ENCODE measurements around the gene CSMD2. TPM values are rescaled to one million over a fixed set of nuclear protein-coding genes. Genes with fewer than 3 reads are reported as not detected.

The CSMD2 gene
- polyA plus RNA-seq, 10 donors = 0.52 to 2.2 (median 0.84) TPM

DNA sequence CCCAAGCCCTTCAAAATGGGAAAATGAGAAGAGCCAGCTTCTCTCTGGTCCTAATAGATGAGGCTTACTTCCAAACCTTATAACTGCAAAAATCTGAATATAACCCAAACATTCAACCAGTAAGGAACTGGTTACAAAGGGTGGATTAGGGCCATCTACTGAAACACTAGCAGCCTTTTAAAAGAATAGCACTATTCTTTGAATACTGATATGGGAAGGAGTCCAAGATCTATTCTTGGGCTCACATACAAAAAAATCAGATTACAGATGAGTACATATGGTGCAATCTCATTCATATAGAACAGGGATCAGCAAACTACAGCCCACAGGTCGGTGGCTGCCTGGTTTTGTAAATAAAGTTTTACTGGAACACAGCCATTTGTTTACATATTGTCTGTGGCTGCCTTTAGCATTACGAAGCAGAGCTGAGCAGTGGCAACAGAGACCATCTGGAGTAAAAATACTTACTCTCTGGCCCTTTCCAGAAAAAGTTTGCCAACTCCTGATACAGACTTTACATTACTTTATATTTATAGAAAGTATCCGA is 524.8 kb downstream of the CSMD2 start:
- DNase-seq = peak in 1 of 3 donors; percentile 17

DNA sequence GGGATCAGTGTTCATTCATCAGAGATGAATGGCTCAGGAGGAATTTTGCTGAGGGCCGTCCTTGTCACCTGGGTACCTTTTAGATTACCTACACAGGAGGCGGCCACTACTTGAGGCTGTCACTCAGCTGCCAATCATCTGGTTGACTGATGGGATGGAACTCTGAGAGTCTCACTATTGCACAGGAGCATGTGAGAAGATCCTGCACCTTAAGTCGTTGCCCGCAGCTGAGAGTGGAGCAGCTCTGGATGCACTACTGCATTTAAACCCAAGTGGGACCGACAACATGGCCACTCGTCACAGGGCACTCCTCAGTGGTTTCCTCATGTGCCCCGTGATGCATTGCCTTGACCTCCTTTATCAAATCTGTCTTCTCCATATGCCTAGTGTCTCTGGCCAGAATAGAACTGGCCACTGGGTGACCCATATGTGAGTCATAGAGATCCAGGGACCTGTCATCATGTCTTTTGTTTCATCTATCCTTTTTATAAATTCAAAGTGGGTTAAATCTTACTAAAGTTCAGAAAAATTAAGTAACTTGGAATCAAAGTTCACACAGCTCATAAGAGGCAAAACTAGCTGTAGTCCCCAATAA is 527.1 kb downstream of the CSMD2 start:
- DNase-seq = no peak

DNA sequence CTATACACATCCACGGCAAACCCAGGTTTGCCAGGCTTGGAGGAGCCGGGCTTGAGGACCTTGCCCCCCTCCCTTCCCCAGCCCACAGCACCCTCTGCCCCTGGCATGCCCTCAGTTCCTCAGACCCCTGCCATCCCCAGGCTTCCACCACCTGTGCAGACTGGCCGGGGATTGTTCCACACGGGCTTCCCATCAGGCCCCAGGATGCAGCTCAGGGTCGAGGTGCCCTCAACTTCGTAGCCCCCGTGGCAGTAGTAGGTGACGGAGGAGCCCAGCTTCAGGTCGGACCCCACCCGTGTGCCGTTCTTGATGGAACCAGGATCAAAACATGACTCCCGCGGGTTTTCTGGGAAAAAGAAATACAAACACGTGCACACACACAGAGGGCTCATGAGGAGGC is 528.8 kb downstream of the CSMD2 start:
- no peak for DNase-seq

DNA sequence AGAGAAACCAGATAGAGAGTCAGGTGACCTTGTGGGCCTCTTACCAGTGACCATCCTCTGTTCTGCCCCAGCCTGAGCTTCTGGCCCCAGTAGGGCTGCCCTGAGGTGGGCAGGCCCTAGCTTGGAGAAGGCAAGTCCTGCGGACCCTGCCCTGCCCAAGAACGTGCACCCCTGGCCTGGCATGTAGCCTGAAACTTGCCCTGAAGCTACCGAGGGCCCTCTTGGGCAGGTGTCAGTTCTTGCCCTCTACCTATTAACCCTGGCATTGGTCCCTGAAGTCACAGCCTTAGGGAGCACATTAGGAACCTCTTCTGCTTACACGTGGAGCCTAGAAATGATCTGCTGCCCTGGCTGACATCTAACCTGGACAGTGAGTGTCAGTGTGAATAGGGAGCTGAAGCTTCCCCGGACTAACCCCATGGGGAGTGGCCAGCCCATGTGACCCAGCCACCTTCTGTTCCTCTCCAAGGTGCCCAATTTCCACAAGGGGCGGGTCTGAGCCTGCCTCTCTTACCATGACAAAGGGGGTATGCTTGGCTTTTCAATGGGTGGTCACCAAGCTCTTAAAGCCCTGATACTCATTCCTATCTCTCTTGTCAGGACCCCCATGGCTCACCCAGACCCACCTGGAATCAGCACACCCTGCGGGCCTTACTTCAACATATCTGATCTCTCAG is 529.6 kb downstream of the CSMD2 start:
- DNase-seq = no peak

DNA sequence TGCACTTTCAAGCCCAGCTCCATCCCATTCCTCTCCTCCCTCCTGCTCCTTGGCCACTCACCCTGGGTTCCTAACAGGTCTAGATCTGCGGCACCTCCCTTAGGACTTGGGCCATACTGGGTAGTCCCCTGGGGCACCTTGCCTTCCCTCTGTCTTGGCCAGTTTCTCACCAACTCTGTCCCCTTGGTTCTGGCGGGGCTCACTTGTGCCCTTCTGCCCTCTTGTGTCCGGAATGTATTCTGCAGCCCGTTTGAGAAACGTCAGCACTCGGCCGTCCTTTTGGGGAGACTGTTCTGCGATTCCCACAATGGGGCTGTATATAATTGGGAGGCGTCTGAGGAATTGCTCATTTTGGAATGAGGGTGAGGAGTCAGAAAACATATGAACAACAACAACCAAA is 530.2 kb downstream of the CSMD2 start:
- peak in 1 of 3 donors; percentile 22 for DNase-seq

DNA sequence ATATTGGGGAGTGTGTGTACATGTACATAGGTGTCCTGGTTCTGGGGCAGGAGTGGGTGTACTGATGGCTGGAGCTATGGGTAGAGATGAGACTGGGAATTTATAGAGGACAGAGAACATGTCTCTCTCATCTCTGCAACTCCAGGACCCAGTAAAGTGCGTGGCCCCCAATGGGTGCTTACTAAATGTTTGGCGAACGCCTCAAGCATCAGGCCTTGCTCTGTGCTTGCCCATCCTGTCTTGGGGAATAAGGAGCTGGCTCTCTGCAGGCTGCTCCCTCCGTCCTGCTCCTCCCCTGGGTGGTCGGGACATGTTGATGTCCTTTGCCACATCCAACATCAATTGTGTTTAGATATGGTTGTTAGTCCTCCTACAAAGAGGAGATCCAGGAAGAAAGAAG is 530.9 kb downstream of the CSMD2 start:
- DNase-seq = no peak

DNA sequence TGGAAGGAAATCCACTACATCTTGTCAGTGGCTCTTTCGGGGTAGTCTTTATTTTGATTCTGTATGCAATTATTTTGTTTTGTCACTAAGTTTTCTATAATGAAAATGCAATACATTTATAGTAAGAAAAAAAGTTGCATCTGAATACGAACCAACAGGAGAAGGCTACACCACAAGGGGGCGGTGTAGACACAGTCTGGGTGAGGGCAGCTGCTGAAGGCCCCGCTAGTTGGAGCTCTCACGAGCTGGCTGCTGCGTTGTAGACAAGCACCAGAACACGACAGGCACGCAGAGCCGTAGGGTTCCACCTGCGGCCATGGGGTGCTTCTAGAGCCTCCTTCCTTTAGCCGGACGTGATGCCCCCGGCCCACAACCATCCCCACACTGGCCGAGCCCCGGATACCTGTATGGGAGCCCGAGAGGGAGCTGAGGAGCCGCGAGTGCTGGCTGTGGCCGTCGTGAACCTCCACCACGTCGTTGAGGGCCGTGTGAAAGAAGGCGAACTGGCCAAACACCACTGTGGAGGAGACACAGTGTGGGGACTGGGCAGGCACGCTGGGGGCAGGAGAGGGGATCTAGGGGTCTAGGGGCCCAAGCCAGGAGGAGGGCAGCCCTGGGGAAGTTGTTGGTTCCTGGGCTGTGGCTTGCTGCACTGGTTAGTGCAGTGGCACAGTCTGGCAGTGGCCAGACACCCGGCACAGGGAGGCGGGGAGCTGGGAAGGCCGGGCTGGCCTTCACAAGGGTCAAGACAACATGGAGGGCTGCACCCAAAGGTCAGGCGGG is 531.8 kb downstream of the CSMD2 start:
- DNase-seq = peak; percentile 80 to 90 (median 86)

DNA sequence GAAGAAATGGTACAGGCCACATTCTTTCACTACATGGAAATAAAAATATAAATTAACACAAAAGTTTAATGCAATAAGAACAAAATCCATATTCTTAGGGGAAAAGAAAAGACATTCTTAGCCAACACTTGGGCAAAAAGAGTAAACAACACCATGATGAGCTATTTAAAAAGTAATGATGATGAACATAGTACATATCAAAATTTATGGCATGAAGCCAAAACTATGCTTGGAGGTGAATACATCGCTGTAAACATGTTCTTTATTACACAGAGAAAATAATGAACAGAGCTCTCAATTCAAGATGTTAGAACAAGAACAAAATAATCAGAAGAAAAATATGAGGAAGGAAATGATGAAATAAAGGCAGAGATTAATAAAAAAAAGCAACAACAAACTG is 534.3 kb downstream of the CSMD2 start:
- DNase-seq = no peak

DNA sequence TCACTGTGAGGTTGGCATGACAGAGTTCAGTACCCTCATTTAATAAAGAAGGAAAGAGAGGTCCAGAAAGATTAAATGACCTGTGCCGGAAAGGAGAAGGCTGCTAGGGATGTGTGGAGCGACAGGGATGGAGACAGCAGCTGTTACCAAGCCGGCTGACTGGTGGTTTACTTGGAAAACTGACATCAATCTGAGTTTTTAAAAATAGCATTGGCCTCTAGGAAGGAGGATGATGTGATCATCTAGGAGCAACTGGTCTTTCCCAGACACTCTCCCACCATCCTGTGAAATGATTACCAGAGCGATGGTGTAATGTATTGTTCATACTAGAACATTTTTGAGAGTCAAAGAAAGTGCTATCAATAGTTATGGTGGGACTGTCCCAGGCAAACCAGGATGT is 538.2 kb downstream of the CSMD2 start:
- peak; percentile 18 to 43 (median 34) for DNase-seq

DNA sequence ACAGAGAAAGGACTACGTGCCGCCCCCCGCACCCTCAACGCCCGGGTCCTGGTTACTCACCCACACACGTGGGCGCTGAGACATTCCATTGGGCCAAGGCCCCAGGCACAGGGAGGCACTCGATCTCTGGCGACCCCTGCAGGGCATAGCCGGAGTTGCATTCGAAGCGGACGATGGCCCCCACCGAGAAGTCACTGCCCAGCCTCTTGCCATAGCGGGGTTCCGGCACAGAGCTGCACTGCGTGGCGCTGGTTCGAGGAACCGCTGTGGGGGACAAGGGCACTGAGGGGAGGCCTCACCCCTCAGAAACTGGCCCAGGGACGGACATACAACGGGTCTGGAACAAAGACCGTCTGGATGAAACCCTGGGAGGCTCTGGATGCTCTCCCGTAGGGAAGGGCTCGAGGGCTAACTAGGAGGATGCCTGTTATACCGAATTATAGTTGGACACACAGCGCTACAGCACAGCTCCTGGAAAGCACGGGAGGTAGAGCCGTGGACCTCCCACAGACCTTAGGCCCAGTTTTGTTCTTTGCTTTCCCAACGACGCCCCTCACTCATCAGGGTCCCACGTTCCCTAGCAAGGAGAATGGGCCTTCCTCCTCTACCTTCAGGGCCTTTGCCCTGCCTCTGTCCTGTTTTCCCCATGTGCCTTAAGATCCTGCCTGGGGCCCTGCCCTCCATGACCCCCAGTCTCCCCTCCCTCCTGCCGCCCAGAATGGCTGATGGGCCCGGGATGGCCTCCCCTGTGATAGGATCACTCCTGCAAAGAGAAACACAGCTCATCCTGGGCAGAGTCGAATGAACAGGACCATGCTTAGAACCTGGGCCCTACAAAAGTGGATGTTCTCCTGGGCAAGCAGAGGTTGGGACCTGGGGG is 539.8 kb downstream of the CSMD2 start:
- no peak for DNase-seq

DNA sequence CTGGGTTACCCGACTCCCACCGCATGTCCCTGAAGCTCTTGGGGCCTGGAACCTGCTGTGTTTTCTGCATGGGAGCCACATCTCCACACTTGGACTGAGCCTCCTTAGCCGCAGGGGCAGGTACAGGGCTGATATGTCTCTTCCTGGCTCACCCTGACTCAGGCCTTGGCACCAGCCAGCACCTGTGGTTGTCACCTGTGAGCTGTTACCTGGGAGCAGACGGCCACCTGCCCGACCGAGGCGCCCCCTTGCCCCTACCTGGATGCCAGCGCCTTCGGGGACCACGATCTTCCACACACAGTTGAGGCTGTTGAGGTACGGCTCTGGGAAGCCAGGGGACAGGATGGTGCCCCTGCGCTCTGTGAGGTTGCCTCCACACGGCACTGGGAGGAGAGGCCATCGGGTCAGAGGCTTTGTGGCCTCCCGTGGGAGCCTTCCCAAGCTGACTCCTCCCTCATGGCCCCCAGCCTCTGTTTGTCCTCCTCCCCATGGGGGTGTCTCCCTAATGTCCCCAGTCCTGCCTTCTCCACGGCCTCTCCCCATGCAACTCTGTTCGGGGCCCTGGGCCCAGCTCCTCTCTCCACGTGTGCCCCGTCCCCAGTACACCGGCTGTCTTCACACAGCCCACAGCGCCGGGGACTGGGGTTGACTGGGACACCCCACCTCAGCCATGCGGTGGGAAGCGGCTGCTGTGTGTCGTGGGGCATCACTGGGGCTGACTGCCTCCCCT is 540.6 kb downstream of the CSMD2 start:
- no peak for DNase-seq

DNA sequence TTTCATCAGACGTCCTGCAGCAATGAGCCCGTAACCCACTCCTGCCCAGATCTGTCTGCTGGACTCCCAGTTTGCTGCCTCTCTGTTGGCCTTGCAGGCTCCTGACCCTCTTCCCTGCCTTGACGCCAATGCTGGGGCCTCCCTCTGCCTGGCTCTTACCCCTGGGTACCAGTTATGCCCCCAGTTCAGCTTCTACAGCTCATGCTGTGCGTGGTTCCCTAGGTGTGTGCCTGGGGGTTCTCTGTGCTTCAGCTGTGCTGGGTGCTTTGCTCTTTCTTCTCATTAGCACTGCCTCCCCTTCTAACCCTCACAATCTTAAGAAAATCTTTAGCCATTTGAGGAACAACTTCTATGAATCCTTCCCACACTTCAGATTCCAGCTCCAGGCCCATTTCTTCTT is 541.2 kb downstream of the CSMD2 start:
- DNase-seq = no peak

DNA sequence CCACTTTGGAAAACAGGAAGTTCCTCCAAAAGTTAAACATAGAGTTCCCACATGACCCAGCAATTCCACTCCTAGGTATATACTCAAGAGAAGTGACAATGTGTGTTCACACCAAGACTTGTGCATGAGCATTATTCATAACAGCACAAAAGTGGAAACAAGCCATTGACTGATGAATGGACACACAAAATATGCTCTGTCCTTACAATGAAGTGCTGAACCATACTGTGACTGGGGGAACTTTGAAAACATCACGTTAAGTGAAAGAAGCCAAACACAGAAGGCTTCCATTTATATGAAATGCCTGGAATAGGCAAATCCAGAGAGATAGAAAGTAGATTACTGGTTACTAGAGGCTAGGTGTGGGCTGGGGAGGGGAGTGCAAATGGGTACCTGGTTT is 542.3 kb downstream of the CSMD2 start:
- no peak for DNase-seq

DNA sequence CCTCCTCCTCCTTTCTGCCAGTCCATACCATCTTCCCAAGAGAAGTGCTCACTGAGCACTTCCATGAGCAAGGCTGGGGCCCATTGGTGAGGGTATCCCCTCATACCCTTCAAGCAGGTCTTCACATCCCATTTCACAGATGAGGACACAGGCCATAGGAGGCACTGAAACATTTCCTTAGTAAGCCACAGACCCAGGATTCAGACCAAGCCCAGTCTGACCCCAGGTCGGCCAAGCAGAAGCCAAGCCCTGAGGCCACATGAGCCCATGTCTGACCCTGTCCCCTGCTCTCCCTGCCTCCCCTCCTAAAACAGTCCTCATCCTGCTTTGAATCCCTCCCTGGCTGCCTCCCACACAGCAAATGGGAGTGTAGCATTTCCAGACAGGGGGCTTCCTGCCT is 546.4 kb downstream of the CSMD2 start:
- no peak for DNase-seq

DNA sequence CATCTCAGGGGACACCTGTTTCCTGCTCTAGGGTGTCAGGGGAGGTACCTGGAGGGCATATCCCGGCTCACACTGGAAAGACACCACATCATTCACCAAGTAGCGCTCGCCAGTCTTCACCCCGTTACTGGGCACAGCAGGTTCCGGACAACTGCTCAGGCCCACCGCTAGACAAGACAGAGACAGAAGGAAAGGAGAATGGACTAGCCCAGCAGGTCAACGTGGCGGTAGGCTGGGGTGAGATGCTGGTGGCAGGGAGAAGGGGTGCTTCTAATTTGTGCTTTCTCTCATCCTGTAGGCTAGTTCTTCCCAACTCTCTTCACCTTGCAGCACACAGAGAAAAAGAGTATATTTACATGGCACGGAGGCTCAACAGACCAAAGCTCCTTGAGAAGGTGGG is 547.6 kb downstream of the CSMD2 start:
- DNase-seq = no peak

DNA sequence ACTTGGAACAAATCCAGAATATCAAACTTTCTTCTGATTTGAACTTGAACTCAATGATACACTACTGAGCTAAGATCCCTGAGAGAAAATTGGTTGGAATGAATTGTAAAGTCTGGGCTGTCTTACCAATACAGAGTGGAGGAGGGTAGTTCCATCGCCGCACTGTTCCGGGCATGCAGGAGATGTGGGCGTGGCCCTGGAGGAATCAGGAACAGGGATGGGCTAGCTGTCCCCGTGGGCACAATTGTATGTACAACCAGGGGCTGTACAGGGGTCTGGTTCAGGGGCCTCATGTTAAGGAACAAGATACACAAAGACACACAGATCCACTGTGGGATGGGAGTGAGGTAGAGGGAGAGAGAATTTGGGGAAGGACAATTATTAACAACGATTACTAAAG is 548.2 kb downstream of the CSMD2 start:
- DNase-seq = no peak

DNA sequence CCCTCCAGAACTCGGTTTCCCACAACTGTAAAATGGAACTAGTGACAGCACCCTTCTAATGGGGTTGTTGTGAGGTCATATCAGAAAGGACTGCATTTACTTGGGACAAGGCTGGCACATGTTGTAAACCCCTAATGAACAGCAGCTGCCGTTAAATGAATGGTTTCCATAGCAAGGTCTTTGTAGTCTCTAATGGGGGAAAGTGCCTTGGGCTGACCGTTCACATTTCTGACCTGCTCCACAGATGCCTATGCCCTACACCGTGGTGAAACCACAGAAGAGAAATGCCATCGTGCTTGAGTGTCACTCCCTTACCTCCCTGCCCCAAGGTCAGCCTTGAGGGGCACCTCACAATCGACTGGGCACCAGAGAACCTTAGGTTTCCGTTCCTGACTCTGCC is 549.5 kb downstream of the CSMD2 start:
- no peak for DNase-seq

DNA sequence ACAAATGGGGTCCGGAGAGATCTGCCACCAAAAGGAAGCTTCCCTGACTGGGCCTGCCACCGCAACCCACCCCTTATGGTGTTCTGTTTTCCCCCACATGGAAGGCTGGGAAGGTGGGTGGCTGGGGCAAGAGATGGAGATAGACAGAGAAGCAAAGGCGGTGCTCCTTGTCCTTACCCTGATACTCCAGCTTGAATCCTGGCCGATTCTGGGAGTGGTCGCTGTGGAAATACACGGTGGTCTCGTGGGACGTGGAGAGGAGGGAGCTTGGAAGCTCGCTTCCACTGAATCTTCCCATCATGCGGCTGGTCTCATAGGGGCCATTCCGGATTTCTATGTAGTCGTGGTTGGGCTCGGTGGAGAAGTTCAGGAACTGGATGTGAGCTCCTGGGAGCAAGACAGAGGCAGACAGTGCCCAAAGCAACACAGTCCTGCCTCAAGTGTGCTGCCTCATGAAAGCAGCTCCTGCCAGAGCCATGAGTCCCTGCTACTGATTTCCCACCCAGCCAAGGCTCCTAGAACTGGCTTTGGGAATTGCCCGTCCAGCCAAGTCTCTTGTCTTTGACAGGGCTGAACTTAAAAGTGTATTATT is 554.1 kb downstream of the CSMD2 start:
- no peak for DNase-seq

DNA sequence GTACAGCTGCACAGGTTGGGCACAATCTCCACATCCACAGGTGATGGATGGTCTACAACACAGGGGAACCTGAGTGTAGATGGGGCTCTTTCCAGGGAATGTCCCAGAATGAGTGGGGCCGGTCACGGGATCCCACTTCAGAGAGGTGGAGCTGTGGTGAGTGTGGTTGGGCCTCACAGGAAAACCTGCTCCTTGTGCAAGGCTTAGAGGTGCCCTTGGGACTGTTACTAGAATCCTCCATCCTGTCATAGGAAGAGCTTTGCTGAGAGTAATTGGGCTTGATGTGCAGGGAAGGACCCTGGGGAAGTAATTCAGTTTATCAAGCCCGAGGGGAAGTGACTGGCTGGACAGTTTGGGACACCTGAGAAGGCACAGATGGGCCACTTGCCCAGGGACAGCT is 554.6 kb downstream of the CSMD2 start:
- no peak for DNase-seq

DNA sequence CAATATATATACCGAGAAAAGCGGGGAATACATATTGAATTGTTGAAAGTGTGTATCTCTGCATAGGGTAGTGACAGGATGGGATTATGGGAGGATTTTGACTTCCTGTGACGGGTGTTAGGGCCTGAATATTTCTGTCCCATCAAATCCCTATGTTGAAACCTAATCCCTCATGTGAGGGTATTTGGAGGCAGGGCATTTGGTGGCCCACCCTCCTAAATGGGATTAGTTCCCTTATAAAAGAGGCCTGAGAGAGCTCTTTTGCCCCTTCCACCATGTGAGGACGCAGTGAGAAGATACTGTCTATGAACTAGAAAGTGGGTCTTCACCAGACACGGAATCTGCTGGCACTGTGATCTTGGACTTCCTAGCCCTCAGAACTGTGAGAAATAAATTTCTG is 555.3 kb downstream of the CSMD2 start:
- DNase-seq = no peak

Data from muscle of back (tissue), 11 donors.